Naive thymus-derived CD8-positive, alpha-beta T cell (primary cell): ENCODE measurements around the gene SERAC1. TPM values are rescaled to one million over a fixed set of nuclear protein-coding genes. Genes with fewer than 3 reads are reported as not detected.

Source experiments
- polyA plus RNA-seq, 3 donors: library from polyadenylated mRNA; unstranded; fragments of 300-500 nt; fragmentation: Illumina TruSeq; gene quantifications; one replicate each; pipeline ENCODE4 v1.2.3, GENCODE V29; 2021
- total RNA-seq, 8 experiments: library from RNA in 2 of 8; stranded (reverse) in 2 of 8; gene quantifications; one replicate each; pipeline ENCODE4 v1.2.3 and lab custom pipeline; 2021 to 2026

SERAC1 gene
- total and polyA plus RNA-seq, 5 experiments from 2014 or later, result 2.1 to 3.8 (median 3.2) TPM

Other genes starting within 250 kb of the SERAC1 start
- 10 to 100 TPM; 15.7 to 16.3 TPM for gene SYNJ2, start 186.4 kb downstream of the SERAC1 start, total RNA-seq
- 1 to 10 TPM; 5.2 to 8.5 (median 8.2) TPM for gene SYNJ2, start 186.4 kb downstream of the SERAC1 start, polyA plus RNA-seq
- gene GTF2H5, start 88 bp upstream of the SERAC1 start, total RNA-seq, result 10 to 100 TPM; 12.5 to 13.7 TPM
- gene GTF2H5, start 88 bp upstream of the SERAC1 start, polyA plus RNA-seq, result 10 to 100 TPM; 21.8 to 25.9 (median 22.5) TPM
- 10 to 100 TPM; 51.5 to 59.5 TPM for gene TULP4, start 144.2 kb upstream of the SERAC1 start, total RNA-seq
- gene TULP4, start 144.2 kb upstream of the SERAC1 start, polyA plus RNA-seq, result 10 to 100 TPM; 18.9 to 25.8 (median 24.2) TPM